HUES6 (cell line): ENCODE results near the gene ZNRF1.
"Not testable (repeated sequence)": the region's sequence is repeated elsewhere in the genome, so short reads cannot be mapped to it uniquely, and the experiment has no call there.

Experiments used
- H3K27ac ChIP-seq: 2 replicates; pipeline ENCODE4 v1.7.0; 2013; ENCODE audit warnings: low read depth, mild to moderate bottlenecking, low read length, inconsistent platforms
- H3K27me3 ChIP-seq: 2 replicates; pipeline ENCODE4 v1.6.1; 2013; ENCODE audit warnings: low read length; ENCODE audit not compliant: control insufficient read depth, insufficient read depth
- H3K36me3 ChIP-seq: 2 replicates; pipeline ENCODE4 v1.6.1; 2013; ENCODE audit warnings: low read length; ENCODE audit not compliant: control insufficient read depth, insufficient read depth
- H3K4me1 ChIP-seq: 2 replicates; pipeline ENCODE4 v1.6.1; 2013; ENCODE audit warnings: low read length; ENCODE audit not compliant: control insufficient read depth, insufficient read depth
- H3K4me3 ChIP-seq: 2 replicates; pipeline ENCODE4 v1.5.1; 2013; ENCODE audit warnings: low read depth, low read length
- H3K9ac ChIP-seq: one replicate; pipeline ENCODE4 v1.6.1; 2013; ENCODE audit warnings: mild to moderate bottlenecking, low read length
- H3K9me3 ChIP-seq: 2 replicates; pipeline ENCODE4 v1.6.1; 2013; ENCODE audit warnings: low read depth, low read length; ENCODE audit not compliant: control insufficient read depth, insufficient read depth

ZNRF1 gene

DNA sequence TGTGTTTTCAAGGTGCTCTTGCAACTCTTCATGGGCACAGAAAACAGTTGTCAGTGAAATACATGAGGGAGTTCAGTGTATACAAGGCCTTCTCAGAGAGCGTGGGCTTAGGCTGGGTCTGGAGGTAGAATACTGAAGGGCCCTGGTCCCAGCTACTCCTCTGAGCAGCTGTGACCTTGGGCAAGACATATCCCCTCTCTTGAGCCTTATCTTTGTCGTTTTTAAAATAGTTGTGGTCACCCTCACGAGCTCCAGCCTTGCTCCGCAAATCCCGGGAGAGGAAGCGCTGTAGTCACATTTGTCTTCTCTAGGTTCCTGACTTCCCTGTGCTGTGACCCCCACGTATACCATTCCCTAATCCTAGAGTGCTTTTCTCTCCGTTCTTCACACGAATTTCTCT, 3.6 kb downstream of the ZNRF1 start:
- peaks cover 21% of the 10 kb centered on the region for H3K4me1 ChIP-seq
- H3K9me3 ChIP-seq: no peaks in the 10 kb centered on the region
- peaks cover 9% of the 10 kb centered on the region for H3K27me3 ChIP-seq
- H3K4me3 ChIP-seq: no peak overlapping the region
- no peaks in the 10 kb centered on the region for H3K36me3 ChIP-seq
- no peak overlapping the region for H3K27ac ChIP-seq
- H3K9ac ChIP-seq: no peak overlapping the region

DNA sequence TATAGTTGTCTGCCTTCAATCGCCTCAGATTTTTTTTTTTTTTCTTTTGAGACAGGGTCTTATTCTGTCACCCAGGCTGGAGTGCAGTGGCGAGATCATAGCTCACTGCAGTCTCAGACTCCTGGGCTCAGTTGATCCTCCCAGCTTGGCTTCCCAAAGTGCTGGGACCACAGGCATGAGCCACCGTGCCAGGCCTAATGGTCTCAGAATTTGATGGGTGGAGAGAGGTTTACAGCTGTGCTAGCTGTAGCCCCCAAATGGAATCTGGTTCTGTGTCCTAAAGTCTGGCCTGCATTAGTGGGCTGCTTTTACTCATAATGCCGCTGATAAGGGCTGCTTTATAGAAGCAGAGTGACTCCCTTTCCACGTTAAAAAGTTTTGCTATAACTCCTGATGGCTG, 5.1 kb downstream of the ZNRF1 start:
- H3K27ac ChIP-seq: no peak overlapping the region
- H3K36me3 ChIP-seq: no peaks in the 10 kb centered on the region
- H3K27me3 ChIP-seq: peaks cover 9% of the 10 kb centered on the region
- no peak overlapping the region for H3K4me3 ChIP-seq
- H3K9ac ChIP-seq: no peak overlapping the region
- peaks cover 15% of the 10 kb centered on the region for H3K4me1 ChIP-seq
- no peaks in the 10 kb centered on the region for H3K9me3 ChIP-seq

DNA sequence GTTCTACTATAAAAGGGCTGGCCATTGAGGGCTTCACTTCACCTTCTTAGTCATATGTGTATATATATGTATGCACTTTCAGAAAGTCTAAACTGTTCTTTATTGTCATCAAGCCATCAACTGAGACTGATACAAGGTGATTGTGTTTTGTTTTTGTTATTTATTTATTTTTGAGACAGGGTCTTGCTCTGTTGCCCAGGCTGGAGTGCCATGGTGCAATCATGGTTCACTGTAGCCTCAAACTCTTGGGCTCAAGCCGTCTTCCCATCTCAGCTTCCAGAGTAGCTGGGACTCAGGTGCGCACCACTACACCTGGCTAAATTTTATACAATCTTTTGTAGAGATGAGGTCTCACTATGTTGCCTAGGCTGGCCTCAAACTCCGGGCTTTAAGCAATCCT, 5.6 kb downstream of the ZNRF1 start:
- no peaks in the 10 kb centered on the region for H3K9me3 ChIP-seq
- peaks cover 9% of the 10 kb centered on the region for H3K27me3 ChIP-seq
- H3K4me3 ChIP-seq: no peak overlapping the region
- no peaks in the 10 kb centered on the region for H3K36me3 ChIP-seq
- H3K4me1 ChIP-seq: peaks cover 15% of the 10 kb centered on the region
- H3K9ac ChIP-seq: no peak overlapping the region
- no peak overlapping the region for H3K27ac ChIP-seq

GRCh38 chr16:75005697-75006096, 6.9 kb downstream of the ZNRF1 start:
- Histone ChIP-seq H3K27ac (no peak overlapping the region), H3K9me3 (no peaks in the 10 kb centered on the region), H3K4me1 (peaks cover 10% of the 10 kb centered on the region; the same call in 1 of the 2 replicates), H3K36me3 (no peaks in the 10 kb centered on the region), H3K4me3 (no peak overlapping the region), H3K9ac (no peak overlapping the region), H3K27me3 (no peaks in the 10 kb centered on the region)

DNA sequence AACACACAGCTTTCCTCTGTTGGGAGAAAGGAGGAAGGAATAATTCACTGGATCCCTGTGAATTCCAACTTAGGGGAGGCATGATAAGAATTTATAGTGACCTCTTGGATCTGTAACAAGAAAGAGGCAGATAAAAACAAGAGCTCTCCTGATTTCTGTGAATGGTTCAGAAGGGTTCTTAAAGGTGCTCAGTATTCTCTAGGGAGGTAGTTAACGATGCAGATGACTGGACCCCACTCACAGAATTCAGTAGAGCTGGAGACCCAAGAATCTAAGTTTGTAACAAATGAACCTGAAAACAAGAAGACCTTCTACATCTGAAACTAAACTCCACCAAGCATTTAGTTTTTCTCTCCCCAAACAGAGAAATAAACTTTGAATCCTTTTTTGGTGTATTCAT, 8.6 kb downstream of the ZNRF1 start:
- no peak overlapping the region for H3K27ac ChIP-seq
- H3K27me3 ChIP-seq: no peaks in the 10 kb centered on the region
- no peak overlapping the region for H3K9ac ChIP-seq
- H3K9me3 ChIP-seq: no peaks in the 10 kb centered on the region
- H3K36me3 ChIP-seq: no peaks in the 10 kb centered on the region
- no peak overlapping the region for H3K4me3 ChIP-seq
- peaks cover 18% of the 10 kb centered on the region for H3K4me1 ChIP-seq

DNA sequence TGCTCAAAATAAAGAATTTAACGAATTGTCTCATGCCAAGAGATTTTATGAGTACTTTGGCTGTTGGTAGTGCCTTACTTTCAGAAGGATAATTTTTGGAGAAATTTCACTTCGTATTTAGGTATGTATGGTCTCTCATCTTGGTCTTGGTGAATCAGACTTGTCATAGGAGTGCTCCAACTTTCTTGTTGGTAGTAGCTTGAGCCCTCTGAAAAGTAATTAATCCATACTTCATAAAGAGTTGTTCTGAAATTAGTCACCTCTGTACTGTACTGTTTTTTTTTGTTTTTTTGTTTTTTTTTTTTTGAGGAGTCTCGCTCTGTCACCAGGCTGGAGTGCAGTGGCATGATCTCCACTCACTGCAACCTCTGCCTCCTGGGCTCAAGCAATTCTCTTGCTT, 11.6 kb downstream of the ZNRF1 start:
- no peaks in the 10 kb centered on the region for H3K36me3 ChIP-seq
- no peaks in the 10 kb centered on the region for H3K27me3 ChIP-seq
- no peak overlapping the region for H3K9ac ChIP-seq
- no peaks in the 10 kb centered on the region for H3K9me3 ChIP-seq
- no peak overlapping the region for H3K4me3 ChIP-seq
- no peak overlapping the region for H3K27ac ChIP-seq
- H3K4me1 ChIP-seq: peaks cover 18% of the 10 kb centered on the region

GRCh38 chr16:75011634-75012307, 12.9 kb downstream of the ZNRF1 start:
- Histone ChIP-seq H3K27ac (no peak overlapping the region), H3K4me1 (peaks cover 18% of the 10 kb centered on the region), H3K4me3 (no peak overlapping the region), H3K9me3 (no peaks in the 10 kb centered on the region), H3K36me3 (no peaks in the 10 kb centered on the region), H3K9ac (no peak overlapping the region), H3K27me3 (no peaks in the 10 kb centered on the region)

DNA sequence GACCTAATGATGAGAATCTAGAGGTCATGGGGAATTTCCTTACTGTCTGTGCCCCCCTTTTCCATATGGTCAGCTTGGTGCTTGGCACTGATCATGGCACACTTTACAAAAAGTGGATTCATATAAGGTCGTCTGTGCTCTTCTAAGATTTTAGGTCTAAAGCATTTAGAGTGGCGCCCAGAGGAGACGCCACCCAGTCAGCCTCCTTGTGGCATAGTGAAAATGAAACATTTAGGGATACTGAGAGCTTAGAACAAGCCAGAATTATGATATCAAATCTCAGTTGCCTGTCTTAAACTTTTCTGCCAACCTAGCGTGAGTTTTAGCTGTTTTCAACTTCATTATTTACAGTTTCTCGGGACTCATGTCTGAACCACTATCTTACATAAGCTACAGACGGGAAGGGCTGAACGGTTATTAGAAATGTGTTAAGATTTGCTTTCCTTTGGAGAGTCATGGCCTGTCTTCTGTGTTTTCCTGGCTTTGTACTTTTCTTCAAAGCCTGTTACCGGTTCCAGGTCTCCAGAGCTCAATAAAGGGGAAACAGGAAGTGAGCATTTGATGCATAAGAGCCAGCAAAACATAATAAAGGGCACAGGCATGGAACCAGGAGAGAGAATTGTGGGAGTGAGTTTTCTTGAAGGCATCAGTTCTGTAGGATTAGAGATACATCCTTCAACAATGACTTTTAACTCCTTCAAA, 13.7 kb downstream of the ZNRF1 start:
- H3K9me3 ChIP-seq: no peaks in the 10 kb centered on the region
- no peaks in the 10 kb centered on the region for H3K36me3 ChIP-seq
- no peak overlapping the region for H3K27ac ChIP-seq
- peaks cover 18% of the 10 kb centered on the region for H3K4me1 ChIP-seq
- H3K9ac ChIP-seq: no peak overlapping the region
- H3K4me3 ChIP-seq: no peak overlapping the region
- H3K27me3 ChIP-seq: no peaks in the 10 kb centered on the region

GRCh38 chr16:75013123-75013522, 14.3 kb downstream of the ZNRF1 start:
- H3K9me3 ChIP-seq, H3K27ac ChIP-seq, H3K4me3 ChIP-seq, H3K36me3 ChIP-seq, H3K27me3 ChIP-seq, H3K9ac ChIP-seq: not testable (repeated sequence)
- peaks cover 18% of the 10 kb centered on the region for H3K4me1 ChIP-seq

DNA sequence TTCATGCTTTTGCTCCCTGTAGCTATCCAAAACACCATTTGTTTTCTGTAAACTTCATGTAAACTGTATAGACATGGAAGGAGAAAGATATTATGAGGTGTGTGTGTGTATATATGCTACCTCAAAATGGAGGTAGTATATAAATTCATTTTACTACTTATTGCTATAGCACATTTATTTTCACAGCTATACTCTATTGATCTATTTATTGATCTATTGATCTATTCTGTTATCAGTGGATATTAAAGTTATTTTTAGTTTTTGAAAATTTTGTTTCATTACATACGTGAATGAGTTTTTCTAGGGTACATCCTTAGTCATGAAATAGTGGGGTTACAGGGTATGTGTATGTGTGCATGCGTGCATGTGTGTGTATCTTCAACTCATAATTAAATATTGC, 15.5 kb downstream of the ZNRF1 start:
- Histone ChIP-seq H3K4me1 (peaks cover 18% of the 10 kb centered on the region), H3K36me3 (no peaks in the 10 kb centered on the region), H3K27ac (no peak overlapping the region), H3K4me3 (no peak overlapping the region), H3K9me3 (no peaks in the 10 kb centered on the region), H3K27me3 (no peaks in the 10 kb centered on the region), H3K9ac (no peak overlapping the region)

- H3K27ac ChIP-seq, H3K27me3 ChIP-seq, H3K4me3 ChIP-seq, H3K36me3 ChIP-seq, H3K9ac ChIP-seq: not testable (repeated sequence)
- Histone ChIP-seq H3K4me1 (peaks cover 14% of the 10 kb centered on the region), H3K9me3 (peaks cover 13% of the 10 kb centered on the region)
Observed at GRCh38 chr16:75016451-75017081, 17.7 kb downstream of the ZNRF1 start.
